ENCODE results near the gene PCYT2.

DNA sequence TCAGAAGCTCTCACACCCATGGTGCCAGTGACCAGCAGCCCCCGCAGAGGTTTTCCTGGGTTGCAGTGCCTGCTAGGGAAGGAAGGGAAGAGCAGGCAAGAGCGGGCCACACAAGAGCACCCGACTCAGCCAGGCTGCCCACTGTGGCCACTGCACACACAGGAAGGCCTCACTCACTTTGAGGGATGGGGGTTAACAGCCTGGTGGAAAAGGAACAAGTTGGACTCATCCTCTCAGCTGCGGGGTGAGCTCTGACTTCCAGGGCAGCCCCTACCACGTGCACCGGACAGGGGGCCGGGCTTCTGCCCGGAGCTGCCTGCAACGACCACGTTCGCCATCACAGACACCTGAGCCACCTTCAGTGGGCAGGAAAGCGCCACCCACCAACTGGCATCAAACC, 59.0 kb downstream of the PCYT2 start:
- TF ChIP-seq POLR2AphosphoS5 (IDR thresholded peaks at IDR 0.05; ENCODE audit: low read depth, low read length) (no peak), TAF1 (IDR thresholded peaks at IDR 0.05; ENCODE audit: borderline replicate concordance, insufficient read depth, low read length) (no peak), SIN3A (IDR thresholded peaks at IDR 0.05; ENCODE audit: borderline replicate concordance, insufficient read depth, low read length) (no peak)
- TF ChIP-seq, protein P1, sequence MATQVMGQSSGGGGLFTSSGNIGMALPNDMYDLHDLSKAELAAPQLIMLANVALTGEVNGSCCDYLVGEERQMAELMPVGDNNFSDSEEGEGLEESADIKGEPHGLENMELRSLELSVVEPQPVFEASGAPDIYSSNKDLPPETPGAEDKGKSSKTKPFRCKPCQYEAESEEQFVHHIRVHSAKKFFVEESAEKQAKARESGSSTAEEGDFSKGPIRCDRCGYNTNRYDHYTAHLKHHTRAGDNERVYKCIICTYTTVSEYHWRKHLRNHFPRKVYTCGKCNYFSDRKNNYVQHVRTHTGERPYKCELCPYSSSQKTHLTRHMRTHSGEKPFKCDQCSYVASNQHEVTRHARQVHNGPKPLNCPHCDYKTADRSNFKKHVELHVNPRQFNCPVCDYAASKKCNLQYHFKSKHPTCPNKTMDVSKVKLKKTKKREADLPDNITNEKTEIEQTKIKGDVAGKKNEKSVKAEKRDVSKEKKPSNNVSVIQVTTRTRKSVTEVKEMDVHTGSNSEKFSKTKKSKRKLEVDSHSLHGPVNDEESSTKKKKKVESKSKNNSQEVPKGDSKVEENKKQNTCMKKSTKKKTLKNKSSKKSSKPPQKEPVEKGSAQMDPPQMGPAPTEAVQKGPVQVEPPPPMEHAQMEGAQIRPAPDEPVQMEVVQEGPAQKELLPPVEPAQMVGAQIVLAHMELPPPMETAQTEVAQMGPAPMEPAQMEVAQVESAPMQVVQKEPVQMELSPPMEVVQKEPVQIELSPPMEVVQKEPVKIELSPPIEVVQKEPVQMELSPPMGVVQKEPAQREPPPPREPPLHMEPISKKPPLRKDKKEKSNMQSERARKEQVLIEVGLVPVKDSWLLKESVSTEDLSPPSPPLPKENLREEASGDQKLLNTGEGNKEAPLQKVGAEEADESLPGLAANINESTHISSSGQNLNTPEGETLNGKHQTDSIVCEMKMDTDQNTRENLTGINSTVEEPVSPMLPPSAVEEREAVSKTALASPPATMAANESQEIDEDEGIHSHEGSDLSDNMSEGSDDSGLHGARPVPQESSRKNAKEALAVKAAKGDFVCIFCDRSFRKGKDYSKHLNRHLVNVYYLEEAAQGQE (IDR thresholded peaks at IDR 0.05; ENCODE audit: insufficient read depth in 1 of 2, low read depth in 2 of 2, low read length in 2 of 2): no peak

Measured in PFSK-1 (cell line).